Measurements from ENCODE around the gene ERP44.
"Not testable (repeated sequence)": the region's sequence is repeated elsewhere in the genome, so short reads cannot be mapped to it uniquely, and the experiment has no call there.

The ERP44 gene

DNA sequence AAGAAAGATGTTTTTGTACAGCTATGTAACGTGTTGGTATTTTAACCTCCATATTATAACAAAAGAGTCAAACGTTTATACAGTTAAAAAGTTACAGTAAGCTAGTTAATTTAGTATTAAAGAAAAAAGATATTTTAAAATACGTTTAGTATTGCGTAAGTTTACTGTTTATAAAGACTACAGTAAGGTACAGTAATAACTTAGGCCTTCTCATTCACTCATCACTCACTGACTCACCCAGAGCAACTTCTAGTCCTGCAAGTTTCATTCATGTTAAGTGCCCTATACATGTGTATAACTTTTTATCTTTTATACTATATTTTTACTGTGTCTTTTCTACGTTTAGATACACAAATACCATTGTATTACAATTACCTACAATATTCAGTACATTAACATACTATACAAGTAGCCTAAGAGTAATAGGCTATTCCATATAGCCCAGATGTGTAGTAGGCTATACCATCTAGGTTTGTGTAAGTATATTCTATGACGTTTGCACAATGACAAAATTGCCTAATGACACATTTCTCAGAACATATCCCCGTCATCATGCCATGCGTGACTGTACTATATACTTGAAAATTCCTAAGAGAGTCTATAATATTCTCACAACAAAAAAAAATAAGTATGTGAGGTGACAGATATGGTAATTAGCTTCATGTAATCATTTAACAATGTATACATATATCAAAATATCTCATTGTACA lies 33.8 kb downstream of the ERP44 start:
- DNase-seq = no peak

DNA sequence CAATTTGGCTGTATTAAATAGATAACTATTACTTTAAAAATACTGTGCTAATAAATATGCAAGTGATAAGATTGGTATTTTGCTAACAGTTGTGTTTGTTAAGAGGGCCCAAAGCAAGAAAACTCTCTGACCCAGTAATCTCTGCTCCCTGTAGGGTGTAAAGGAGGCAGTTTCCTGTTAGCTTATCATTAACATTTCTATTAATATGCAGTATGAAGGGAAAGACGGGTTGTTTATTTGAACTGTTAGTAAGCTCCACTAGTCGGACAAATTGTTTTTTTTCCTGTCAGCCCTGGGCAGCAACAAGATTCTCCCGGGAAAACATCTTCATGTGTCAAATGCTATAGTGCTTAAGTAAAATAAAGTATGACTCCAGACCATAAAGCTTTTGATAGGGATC lies 35.6 kb downstream of the ERP44 start:
- DNase-seq = no peak

DNA sequence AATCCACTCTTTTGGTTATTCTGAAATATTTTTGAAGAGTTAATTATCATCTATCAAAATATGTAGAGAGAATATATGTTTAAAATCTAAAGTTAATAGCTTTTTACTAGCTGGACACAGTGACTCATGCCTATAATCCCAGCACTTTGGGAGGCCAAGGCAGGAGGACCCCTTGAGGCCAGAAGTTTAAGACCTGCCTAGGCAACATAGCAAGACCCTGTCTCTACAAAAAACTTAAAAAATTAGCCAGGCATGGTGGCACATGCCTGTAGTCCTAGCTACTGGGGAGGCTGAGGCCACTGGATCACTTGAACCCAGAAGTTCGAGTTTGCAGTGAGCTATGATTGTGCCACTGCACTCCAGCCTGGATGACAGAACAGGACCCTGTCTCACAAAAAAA lies 36.1 kb downstream of the ERP44 start:
- DNase-seq = not testable (repeated sequence)

DNA sequence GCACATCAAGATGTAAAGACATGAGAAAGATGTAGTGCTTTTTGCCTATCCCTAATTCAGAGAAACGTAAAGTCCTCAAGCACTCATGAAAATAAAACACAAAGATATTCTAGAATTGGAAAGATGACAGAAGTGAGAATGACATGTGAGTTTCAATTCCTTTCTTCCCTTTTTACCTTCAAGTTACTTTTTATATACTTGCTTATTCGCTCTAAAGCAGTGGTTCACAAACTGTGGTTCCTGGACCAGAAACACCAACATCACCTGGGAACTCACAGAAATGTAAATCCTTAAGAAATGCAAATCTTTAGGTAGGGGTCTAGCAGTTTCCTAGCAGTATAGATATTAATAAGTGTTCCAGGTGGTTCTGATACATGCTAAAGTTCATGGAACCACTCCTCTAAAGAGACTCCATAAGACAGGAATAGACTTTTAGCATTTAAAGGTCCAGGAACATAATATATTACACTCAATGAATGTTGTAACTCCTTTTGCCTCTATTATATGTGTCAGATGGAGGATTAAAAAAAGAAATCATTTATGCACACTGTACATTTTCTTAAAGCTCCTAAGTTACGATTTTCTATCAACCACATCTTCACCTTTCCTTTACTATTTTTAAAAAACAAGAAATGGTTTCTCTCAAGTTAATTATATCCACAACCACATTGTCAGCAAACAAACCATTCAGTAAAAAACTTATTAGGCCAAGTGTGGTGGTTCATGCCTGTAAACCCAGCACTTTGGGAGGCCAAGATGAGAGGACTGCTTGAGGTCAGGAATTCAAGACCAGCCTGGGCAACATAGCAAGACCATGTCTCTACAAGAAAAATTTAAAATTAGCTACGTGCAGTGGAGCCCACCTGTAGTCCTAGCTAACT lies 39.9 kb downstream of the ERP44 start:
- DNase-seq = no peak

DNA sequence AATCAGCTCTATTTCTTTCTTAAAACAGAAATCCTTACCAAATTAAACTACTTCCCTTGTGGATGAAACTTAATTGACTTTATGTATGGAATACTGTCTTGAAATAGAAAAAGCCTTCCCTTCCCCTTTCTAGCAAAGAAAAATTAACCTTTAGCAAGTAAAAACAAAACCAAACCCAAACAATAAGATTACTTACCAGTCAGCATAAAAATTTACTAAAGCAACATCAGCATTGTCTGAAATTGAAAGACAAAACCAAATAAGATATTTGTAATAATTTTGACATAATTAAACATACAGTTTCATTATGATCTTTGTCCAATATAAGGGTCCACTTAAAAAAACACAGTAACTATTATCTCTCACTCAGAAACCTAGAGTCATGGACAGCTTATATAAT lies 41.2 kb downstream of the ERP44 start:
- DNase-seq = no peak

DNA sequence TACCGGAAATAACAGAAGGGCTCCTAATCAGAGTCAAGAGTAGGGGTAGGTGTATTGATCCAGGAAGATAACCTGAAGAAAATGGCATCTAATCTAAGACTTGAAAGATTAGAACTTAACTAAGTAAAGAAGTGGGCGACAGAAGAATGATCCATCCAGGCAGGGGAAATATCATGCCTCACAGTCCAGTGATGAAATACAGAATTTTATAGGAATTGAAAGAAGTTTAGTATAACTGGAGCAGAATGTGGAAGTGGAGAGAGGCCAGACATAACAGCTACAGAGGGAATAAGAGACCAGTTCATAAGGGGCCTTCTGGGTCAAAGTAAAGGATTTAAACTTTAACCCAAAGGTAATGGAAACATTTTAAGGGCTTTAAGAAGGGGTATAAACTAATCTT lies 42.2 kb downstream of the ERP44 start:
- DNase-seq = no peak

DNA sequence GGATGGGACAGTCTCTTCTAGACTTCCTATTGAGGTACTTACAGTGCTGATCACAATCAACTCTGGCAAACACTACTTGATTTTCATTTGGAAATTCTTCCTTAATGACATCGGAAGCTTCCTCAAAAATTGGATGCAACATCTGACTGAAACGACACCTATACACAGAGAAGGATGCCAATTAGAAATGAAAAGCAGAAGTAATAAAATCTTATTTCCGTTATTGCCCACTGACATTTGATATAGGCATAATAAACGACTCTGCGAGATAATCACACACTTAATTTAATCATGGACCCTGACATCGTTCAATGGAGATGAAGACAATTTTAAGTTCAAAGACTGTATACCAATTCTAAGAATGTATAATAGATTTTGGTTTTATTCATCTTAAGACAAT lies 46.4 kb downstream of the ERP44 start:
- DNase-seq = no peak

DNA sequence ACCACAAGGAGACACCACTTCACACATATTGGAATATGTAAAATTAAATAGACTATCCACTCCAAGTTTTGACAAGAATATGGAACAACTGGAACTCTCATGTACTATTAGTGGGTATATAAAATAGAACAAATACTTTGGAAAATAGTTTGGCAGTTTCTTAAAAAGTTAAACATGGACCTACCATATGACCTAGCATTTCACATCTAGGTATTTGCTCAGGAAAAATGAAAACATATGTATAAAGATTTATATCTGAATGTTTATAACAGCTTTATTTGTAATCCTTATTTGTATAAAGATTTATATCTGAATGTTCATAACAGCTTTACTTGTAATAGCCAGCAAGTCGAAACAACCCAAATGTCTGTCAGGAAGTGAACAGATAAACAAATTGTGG lies 49.2 kb downstream of the ERP44 start:
- no peak for DNase-seq

DNA sequence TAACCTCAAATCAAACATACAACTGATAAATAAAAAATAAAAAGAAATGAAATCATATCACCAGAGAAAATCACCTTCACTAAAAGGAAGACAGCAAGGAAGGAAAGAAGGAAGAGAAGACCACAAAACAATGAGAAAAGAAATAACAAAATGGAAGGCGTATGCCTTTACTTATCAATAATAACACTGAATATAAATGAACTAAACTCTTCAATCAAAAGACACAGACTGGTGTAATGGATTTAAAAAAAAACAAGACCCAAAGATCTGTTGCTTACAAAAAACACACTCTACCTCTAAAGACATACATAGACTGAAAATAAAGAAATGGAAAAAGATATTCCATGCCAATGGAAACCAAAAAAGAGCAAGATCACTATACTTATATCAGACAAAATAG lies 60.3 kb downstream of the ERP44 start:
- no peak for DNase-seq

DNA sequence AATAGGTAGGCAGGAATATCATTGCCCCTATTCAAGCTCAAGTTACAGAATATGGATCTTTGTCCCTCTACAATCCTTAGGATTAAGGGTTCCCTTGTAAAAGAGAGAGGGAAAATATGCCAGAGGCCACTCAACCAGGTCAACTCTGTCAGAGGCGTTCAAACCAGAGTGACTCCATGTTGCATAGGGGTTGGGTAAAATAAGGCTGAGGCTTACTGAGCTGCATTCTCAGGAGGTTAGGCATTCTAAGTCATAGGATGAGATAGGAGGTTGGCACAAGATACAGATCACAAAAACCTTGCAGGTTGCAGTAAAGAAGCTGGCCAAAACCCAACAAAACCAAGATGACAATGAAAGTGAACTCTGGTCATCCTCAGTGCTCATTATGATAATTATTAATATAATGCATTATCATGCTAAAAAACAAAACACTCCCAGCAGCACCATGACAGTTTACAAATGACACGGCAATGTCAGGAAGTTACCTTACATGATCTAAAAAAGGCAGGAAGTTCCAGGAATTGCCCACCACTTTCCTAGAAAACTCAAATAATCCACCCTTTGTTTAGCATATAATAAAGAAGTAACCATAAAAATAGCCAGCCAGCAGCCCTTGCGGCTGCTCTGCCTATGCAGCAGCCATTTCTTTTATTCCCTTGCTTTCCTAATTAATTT lies 64.8 kb downstream of the ERP44 start:
- DNase-seq = no peak

DNA sequence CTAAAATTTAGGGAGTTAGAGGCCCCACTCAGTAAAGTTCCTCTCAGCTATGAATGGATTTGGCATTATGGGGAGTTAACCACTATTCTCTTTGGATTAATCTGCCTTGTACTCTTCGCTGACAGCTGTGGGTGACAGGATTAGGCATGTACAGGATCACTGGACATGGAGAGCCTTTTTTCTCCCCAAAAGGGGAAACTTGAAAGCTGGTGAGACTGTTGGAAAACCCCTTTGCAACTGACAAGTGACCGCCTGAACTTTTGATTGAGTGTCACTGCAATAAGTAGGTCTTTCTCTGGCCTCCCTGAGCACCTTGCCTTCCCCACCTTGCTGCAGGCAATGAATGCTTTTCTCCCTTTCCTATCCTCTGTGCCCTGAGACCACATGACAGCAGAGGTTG lies 68.3 kb downstream of the ERP44 start:
- no peak for DNase-seq

DNA sequence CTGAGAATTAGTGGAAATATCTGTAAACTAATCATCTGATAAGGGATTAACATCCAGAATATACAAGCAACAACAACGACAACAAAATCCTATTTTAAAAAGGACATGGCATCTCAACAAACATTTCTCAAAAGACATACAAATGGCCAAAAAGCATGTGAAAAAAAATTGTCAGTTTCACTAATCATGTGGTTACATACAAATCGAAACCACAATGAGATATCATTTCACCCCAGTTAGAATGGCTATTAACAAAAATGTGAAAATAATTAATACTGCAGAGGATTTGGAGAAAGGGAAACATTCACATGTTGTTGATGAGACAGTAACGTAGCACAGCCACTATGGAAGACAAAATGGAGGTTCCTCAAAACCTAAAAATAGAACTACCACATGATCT lies 69.5 kb downstream of the ERP44 start:
- no peak for DNase-seq

DNA sequence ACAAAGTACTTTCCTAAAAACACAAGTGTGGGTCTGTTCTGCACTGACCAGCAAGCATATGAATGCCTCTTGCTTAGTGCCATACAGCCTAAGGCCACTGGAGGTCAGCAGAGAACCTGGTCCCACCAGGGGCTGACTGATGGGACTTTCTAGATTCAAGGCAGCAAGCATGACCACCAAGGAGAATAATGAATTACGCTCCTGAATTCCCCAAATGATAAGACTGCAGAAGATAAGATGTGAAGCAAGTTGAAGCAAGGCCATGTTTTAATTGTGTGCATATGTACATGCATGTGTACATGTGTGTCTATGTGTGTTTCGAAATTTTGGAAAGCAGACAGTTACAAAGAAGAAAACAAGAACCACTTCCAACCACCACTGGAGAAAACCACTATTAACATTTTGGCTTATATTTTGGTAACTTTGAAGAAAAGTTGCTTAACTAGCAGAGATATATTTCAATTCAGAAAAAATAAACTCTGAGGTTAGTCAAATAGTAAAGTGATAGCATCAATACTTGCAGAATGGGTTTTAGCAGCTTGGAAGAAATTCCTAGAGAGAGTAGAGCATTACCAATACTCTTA lies 70.5 kb downstream of the ERP44 start:
- DNase-seq = peak; percentile 42

DNA sequence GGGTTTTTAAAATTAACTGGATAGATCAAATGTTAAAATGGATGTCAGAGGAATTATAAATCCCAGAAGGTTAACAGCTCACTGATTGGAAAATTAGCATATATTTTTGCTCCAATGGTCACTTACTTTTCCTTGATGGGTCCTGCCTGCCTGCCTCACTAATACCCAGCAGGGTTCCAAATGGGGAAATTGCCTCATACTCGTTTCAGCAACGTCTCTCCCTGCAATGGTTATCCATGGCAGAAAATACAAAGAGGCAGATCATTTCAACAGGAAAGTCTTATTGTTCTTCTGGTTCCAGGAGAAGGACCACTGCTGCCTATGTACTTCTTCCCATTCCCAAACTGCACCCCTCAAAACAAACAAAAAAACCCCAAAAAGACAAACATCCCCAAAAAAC lies 71.3 kb downstream of the ERP44 start:
- DNase-seq = no peak

DNA sequence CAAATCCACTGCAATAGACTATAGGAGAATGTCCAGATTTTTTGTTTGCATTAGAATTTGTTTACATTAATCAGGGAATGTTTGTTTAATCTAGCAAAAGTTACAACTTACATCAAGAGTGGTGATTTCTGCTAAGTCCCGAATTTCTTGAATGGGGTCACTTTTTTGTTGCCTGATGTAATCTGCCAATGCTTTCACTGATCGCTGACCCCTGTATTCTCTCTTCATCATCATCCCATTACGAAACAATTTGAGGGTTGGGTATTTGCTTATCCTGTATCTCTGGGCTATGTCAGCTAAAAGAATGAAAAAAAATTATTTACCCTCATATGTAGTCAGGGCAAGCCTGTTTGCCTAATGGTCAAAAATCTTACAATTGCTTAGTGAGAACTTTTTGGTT lies 76.9 kb downstream of the ERP44 start:
- DNase-seq = no peak

DNA sequence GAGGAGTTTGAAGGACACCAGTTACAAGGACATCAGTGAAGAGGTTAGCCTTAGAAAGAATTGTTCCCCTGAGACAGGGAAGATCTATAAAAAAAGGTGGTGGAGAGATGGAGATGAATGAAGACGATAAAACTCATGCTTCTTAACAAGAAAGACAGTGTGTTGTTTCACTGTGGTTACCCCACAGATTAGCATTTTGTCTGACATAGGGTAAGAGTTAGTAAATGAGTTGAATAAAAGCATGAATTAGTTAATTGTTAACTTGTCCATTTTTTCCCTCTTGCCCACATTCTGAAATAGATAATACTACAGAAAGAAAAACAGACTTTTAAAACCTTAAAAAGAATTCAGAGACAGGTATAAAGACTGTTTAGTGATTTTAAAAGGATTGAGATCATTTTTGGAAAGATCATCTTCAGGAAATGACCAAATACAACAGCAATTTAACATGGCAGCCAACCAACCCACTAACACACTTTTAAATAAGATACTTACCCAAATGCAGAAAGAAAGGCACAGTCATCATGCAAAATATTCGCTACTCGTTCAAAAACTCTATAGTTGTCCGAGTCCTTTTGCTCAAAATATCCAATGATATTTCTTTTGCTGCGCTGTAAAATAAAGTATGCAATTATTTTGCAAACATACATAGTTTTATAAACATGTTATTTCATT lies 78.5 kb downstream of the ERP44 start:
- DNase-seq = no peak

DNA sequence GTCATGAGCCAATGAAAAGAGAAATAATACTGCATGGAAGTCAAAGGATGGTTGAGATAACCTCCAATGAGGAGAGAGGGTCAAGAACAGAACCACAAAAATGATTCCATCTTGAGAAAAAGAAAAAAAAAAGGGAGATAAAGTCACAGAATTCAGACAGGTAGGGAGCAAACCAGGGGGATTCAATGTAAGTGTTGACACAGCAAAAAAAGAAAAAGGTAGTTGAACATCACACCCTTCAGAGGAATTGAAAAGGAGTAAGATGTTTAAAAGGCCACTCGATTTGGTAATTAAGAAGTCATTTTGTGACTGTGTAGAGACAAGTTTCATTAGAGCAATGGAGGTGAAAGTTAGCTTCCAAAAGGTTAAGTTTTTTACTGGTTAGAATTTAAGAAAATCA lies 79.3 kb downstream of the ERP44 start:
- no peak for DNase-seq

DNA sequence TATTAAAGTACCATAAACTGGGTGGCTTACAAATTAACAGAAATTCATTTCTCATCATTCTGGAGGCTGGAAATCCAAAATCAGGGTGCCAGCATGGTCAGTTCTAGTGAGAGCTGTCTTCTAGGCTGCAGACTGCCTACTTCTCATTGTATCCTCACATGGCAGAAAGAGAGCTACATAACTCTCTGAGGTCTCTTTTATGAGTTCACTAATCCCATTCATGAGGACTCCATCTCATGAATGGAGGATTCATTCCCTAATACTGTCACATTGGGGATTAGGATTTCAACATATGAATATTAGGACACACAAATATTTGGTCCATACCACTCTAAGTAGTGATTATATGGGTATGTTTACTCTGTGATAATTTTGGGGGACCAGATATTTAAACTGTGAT lies 84.0 kb downstream of the ERP44 start:
- DNase-seq = no peak

DNA sequence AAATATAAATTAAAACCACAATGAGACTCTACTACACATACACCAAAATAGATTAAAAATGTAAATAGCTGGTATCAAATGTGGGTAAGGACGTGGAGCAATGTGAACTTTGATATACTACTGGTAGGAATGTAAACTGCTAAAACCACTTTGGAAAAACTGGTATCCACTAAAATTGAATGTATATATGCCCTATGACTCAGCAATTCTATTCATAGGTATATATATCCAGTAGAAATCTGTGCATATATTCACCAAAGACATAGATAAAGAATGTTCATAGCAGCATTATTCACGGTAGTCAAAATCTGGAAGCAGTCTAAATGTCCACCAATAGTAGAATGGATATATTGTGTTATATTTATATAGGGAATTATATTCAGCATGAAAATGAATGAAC lies 85.2 kb downstream of the ERP44 start:
- no peak for DNase-seq

DNA sequence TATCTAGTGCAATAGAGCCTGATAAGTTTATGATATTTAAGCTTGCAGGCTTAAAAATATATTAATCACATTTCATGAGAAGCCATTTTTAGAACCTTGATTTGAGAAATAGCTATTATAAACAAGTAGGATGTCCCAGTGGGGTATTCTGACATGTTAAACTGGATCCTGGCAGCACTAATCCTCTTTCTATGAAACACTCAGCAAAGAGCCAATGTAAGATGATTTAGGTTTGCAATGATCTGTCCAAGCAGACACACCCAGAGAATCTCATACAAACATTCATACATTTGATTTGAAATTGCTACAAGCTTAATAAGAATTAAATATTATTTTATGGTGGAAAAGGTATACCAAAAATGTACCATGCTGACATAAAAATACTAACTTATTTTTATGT lies 86.5 kb downstream of the ERP44 start:
- DNase-seq = no peak

DNA sequence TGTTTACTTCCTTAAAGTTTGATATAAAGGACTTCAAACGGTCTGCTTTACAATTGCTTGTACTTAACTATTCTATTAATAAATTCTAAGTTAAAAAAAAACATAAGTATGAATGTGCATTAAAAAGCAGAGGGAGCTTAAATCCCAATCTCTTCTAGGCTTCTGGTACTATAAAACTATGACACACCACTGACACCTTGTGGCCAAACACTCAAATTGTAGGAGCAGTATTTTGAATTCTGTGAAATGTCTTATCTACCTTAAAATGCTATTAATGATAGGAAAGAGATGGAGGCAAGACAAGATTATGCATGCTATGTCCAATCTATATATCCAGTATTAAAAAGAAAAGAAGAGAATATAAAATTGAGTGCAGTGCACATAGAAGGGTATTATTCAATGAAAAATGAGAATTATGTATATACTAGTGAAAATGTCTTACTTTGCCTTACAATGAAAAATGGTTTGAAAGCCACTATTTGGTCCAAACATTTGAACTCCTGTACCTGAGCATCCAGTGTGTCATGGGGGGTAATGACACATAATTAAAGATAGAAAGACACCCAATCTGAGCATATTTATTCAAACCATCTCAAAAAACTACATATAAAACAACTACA lies 87.6 kb downstream of the ERP44 start:
- DNase-seq = no peak

DNA sequence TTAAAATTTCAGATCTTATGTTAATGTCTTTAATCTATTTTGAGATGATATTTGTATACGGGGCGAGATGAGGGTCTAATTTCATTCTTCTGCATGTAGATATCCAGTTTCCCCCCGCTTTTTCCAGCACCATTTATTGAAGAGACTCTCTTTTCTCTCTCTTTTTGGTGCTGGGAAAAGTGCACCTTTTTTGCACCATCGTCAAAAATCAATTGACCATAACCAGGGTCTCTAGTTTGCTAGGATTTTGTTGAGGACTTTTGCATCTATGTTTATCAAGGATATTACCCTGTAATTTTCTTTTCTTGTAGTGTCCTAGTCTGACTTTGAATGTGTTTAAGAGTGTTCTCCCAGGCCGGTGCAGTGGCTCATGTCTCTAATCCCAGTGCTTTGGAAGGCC lies 99.0 kb downstream of the ERP44 start:
- no peak for DNase-seq

DNA sequence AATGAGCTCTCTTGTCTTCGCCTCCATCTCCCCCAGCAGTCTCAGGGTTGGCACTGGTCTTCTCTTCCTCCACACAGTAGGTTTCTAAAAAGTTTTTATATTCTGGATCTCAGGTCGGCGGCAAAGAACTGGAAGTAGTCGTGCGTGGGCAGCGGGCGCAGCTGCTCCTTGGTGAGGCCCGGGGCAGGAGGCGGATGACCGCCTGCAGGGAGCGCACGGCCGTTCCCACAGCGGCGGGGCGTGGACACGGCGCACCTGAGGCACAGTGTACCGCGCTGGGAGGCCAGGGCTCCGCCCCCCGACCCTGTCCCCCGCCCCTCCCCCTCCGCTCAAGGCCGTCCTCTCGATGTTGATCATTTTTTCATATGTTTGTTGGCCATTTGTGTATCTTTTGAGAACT lies 99.9 kb downstream of the ERP44 start:
- DNase-seq = no peak
